Dermis blood vessel endothelial cell (primary cell): Measurements from ENCODE around the gene SLC44A3. TPM values are rescaled to one million over a fixed set of nuclear protein-coding genes. Genes with fewer than 3 reads are reported as not detected.
"Not testable (repeated sequence)": the region's sequence is repeated elsewhere in the genome, so short reads cannot be mapped to it uniquely, and the experiment has no call there.

Source experiments
- DNase-seq: peaks from one replicate; pipeline ENCODE4 v3.0.0; 2010
- total RNA-seq: library from RNA; depleted of rRNA; stranded (reverse); fragments of >200 nt; gene quantifications from 2 replicates; pipeline ENCODE4 v1.2.3, GENCODE V29; 2014

Gene SLC44A3
- total RNA-seq, 1 donor from 2014 or later: 2.9 TPM

- not testable (repeated sequence) for DNase-seq
Measured at GRCh38 chr1:94840381-94840780, 20.2 kb downstream of the SLC44A3 start.

- DNase-seq: no peak
Measured at GRCh38 chr1:94840808-94841207, 20.7 kb downstream of the SLC44A3 start.

- no peak for DNase-seq
Measured at GRCh38 chr1:94843430-94843829, 23.3 kb downstream of the SLC44A3 start.

DNA sequence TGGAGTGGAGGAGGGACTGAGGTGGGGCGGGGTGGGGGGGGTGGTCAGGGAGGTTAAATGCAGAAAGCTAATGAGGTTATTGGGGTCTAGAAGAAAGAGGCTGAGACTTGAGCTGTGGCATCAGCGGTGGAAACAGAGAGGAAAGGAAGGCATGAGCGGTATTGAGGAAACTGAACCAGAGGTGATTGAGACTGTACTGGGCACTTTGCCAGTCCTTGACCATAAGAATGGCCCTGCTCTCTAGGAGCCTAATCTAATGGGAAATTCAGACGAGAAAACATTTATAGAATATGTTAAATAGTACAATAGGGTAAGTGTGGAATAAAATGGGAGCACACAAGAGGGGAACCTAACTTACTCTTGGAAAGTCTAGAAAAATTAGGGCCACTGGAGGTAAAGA is 23.7 kb downstream of the SLC44A3 start:
- peak; percentile 70 for DNase-seq

DNA sequence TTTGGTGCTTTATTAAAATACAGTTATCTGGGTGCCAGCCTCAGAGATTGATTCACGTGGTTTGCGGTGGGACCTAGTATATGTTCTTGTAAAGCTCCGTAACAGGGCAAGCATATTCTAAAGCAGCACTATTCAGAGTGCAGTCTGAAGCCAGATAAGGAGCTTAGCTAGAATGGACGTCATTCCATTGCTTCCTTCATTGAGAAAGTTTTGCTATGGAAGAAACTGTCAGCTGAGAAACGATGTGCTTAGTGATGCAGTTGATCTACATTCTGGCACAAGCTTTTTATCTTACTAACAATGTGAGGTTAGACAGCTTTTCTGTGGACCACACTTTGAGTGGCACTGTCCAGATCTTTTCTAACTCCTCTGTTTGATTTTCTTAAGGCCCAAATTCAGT is 26.2 kb downstream of the SLC44A3 start:
- DNase-seq: no peak

DNA sequence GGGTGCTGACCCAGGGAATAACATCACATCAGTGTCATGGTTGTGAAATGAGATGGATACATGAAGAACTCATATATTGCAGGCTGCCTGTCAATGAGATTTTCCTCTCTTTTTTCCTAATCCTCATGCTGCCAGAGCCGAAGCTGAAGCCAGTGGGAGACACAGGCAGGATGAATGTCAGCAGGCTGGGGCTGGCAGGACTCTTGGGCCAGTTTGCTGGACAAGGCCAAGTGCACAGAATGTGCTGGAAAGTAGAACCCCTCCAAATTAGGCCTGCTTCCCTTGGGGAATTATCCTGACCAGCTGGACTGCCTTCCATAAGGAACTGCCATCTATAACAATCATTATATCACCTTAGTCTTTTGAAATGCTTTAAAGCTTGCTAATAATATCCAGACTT is 31.4 kb downstream of the SLC44A3 start:
- no peak for DNase-seq

GRCh38 chr1:94852788-94853187 is 32.6 kb downstream of the SLC44A3 start:
- no peak for DNase-seq

DNA sequence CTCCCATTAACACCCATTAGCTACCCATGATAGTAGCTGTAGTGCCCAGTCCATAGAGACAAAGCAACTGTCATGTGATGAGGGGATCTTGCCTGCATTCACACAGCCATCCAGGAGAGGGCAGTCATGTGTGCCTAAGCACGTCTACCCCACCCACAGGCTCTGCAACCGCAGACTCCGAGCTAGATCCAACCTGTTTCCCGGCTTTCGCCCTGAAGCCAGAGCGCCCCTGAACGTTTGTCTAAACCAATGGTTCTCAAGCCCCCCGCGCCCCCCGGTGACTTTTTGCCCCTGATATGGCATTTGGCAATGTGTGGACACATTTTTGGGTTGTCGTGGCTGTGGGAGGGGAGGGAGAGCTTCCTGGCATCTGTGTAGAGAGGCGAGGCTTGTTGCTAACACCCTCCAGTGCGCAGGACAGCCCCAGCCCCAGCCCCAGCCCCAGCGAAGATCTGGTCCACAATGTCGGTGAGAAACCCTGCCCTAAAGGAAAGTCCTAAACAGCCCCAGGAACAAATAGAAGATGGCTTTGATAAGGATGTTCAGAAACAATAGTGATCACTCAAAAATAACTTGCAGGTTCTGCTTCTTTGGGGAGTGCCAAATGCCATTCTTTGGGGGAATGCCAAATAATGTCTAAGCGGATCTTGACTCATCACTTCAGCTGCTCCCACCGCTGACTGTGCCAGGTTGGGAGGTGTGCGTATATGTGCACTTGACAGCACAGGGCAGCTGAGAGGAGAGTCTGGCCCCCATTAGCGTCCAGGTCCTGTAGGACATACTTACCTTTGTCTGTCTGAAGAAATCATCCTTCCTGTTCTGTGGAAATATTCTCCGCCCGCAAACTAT is 34.5 kb downstream of the SLC44A3 start:
- peak; percentile 98 for DNase-seq

DNA sequence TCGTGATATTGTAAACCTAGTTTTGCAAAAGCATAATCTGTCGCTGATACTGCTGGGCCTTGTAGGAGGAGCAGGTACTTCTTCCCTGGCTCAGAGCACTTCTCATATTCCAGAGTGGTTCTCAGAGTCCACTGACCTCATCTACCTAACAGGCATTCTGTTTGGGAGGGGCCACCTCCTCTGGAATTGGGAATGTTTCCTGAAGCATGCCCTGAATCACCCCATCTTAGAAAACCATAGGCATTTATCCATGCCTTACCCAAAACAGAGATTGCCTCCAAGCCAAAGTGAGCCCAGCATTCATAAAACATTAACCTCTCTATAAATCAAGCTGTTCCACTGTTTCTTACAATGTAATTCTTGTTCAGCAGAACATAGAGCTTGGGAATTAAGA is 35.1 kb downstream of the SLC44A3 start:
- DNase-seq: no peak

GRCh38 chr1:94856004-94856403 is 35.8 kb downstream of the SLC44A3 start:
- no peak for DNase-seq

- no peak for DNase-seq
Measured at GRCh38 chr1:94856868-94857267, 36.7 kb downstream of the SLC44A3 start.

GRCh38 chr1:94858276-94858675 is 38.1 kb downstream of the SLC44A3 start:
- no peak for DNase-seq

GRCh38 chr1:94859174-94859573 is 39.0 kb downstream of the SLC44A3 start:
- no peak for DNase-seq

- no peak for DNase-seq
Measured at GRCh38 chr1:94862718-94863117, 42.6 kb downstream of the SLC44A3 start.

DNA sequence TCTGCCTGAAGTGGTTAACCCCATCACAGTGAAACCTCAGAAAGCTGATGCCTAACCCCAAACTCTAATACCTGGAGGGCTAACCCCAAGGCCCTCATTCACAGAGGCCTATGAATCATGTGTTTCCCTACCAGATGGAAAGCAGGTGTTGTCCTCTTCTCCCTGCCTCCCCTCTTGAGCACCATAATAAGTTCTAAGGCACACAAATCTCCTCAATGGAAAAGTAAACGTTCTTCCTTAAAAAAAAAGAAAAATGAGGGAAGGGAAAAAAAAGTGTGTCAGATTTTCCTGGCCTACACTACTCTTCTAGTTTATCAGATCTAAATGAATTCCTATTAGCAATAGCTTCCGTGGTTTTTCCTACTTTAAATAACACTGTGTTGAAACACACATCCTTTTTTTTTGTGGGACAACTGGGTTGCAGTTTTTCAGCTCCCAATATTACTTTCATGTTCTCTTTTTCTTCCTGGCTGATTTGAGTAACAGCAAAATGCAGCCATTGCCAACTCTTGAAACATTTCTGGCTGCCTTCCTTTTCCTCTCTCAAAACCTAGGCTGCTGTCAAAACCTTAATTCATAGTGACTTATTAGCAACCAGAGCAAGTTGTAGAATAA is 43.2 kb downstream of the SLC44A3 start:
- peak; percentile 68 for DNase-seq

DNA sequence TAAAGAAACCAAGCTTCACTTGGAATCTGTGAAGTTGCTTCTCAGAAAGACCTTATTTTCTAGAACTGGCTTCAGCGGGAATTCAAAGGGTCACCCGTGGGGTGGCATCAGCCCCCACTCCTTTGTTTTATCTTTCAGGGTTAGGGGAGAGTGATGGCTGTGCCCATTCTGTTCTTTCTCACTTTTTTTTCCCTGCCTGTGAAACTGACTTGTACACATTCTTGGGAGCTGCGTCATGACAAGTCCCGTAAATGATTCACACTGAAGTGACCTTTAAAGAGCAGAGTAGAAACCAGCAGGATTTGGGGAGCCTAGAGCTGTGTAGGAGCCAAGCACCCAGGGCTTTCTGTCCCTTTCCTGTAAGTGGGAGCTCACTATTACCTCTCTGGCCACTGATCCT is 43.8 kb downstream of the SLC44A3 start:
- peak; percentile 81 for DNase-seq

DNA sequence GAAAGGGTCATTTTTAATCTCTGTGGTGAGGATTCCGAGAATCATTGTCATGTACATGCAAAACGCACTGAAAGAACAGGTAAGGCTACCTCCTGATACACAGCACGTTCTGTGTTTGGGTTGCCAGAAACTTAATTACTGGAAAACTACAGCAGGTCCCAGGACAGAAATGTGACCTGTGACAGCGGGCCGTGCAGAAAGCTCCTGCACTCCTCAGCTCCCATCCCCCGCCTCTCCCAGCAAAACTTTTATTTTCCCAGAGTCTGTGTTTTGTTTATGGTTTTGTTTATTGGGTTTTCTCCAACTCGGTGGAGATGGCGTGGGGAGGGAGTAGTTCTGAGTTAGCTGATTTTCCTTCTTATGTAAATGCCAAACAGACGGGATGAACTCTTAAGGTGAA is 44.7 kb downstream of the SLC44A3 start:
- DNase-seq: no peak

DNA sequence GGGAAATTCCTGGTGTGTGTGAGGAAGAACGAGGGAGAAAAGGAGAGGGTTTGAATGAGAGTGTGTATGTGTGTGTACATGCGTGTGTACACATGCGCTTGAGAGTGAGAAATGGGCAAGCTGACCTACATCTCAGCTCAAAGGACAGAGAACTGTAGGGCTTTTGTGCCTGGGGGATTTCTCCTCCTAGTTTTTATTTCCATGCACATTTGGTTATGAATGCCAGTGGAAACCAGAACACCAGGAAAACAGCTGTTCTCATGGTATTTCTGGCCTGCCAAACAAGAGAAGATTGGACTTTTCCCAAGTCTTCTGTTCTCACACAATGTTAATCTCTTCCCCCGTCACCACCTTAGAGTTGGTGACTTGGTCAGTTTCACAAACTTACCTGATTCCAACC is 45.2 kb downstream of the SLC44A3 start:
- DNase-seq: peak; percentile 79

DNA sequence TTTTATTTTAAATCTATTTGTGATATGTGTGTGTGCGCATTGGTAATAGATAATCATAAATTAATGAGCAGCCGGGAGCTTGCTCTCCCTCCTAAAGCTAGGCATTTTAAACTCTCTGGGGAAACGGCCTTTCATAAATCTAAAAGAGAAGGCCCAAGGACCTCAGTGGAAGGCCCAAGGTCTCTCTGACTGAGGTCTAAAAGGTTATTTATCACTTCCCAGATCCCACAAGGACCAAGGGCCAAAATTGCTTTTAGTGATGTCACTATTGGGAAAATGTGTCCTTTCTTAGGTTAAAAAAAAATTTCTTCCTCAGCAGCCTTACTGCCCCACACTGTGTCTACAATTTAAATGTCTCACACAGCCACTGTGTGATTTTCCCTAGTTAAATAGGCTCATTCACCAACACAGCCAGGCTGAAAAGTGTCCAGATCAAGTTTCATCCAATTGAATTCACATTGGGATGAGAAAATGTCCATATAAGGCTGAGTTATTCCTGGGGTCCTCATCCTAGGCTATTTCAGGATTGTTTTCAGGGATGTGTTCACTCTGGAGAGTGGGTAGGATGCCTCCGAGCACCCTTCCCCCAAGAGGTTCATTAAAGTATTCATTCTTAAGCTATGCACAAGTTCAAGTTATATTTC is 46.1 kb downstream of the SLC44A3 start:
- no peak for DNase-seq

GRCh38 chr1:94871031-94871430 is 50.9 kb downstream of the SLC44A3 start:
- DNase-seq: no peak

GRCh38 chr1:94872771-94873495 is 52.8 kb downstream of the SLC44A3 start:
- peak; percentile 52 for DNase-seq

DNA sequence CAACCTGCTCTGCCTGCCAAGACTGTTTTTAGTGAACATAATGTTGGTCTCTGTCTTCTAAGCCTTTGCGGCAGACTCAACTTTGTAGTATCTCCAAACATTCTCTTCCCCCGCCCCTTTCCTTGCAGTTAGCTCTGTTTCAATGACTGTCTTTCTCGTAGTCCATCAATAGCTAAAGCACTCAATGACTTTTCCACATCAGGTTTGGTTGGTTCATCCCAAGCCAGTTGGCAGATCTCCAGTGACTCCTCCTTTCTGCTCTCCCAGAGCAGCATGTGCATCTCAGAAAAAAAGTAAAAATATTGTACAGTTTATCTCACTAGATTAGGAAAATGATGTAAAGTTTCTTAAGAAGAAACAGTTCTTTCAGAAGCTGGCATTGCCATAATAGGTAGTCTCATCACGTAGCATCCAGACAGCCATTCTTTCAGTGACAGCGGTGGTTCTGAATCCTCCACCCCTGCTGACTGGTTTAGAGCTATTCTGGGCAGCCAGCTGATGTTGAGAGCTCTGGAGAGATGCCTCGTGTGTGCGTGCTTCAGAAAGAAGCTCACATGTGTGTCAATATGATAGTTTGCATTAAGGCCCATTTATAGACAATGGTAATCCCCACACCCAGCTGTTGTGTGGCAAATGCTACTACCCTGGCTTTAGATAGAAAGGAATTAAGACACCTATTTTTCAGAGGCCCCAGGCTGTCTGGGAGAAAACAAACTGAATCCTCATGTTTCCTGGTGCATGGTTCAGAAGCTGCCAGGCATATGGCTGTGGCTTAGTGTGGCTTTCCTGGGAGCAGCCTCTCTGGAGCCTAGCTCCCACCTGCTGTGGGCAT is 53.6 kb downstream of the SLC44A3 start:
- no peak for DNase-seq
